Osteocyte (in vitro differentiated cells): ENCODE results near the gene TMEM25. TPM values are rescaled to one million over a fixed set of nuclear protein-coding genes. Genes with fewer than 3 reads are reported as not detected.

Experiments
- DNase-seq: peaks from one replicate; pipeline ENCODE4 v3.0.0; 2021; ENCODE audit warnings: mixed read lengths; ENCODE audit not compliant: unreplicated experiment; ENCODE audit errors: extremely low spot score
- H3K27ac Mint-ChIP-seq: one replicate; pipeline ENCODE4 v1.8.0; 2021; ENCODE audit warnings: mild to moderate bottlenecking, mixed read lengths; ENCODE audit not compliant: unreplicated experiment
- H3K27me3 Mint-ChIP-seq: one replicate; pipeline ENCODE4 v1.8.0; 2021; ENCODE audit warnings: mixed read lengths; ENCODE audit not compliant: unreplicated experiment
- H3K36me3 Mint-ChIP-seq: one replicate; pipeline ENCODE4 v1.8.0; 2021; ENCODE audit warnings: mixed read lengths; ENCODE audit not compliant: unreplicated experiment
- H3K4me1 Mint-ChIP-seq: one replicate; pipeline ENCODE4 v1.8.0; 2021; ENCODE audit warnings: mixed read lengths; ENCODE audit not compliant: unreplicated experiment
- H3K4me3 Mint-ChIP-seq: one replicate; pipeline ENCODE4 v1.8.0; 2021; ENCODE audit warnings: mild to moderate bottlenecking, moderate library complexity, mixed read lengths; ENCODE audit not compliant: unreplicated experiment
- H3K9me3 Mint-ChIP-seq: one replicate; pipeline ENCODE4 v1.8.0; 2021; ENCODE audit warnings: mixed read lengths; ENCODE audit not compliant: unreplicated experiment
- total RNA-seq: library from RNA; stranded (reverse); gene quantifications from 2 replicates; pipeline ENCODE4 v1.2.1, GENCODE V29; 2021
- TF ChIP-seq, protein P1 (sequence below): fragments of 200-600 bp; sonication (generic); IDR thresholded peaks from 2 replicates; pipeline ENCODE4 v1.5.0; 2021; ENCODE audit warnings: antibody characterized with exemption, mild to moderate bottlenecking, moderate library complexity

Gene TMEM25
- total RNA-seq, 1 donor from 2014 or later: 33.6 TPM

- H3K4me1 Mint-ChIP-seq: no peaks in the 10 kb centered on the region
- H3K27ac Mint-ChIP-seq: no peak overlapping the region
- TF ChIP-seq, protein P1, sequence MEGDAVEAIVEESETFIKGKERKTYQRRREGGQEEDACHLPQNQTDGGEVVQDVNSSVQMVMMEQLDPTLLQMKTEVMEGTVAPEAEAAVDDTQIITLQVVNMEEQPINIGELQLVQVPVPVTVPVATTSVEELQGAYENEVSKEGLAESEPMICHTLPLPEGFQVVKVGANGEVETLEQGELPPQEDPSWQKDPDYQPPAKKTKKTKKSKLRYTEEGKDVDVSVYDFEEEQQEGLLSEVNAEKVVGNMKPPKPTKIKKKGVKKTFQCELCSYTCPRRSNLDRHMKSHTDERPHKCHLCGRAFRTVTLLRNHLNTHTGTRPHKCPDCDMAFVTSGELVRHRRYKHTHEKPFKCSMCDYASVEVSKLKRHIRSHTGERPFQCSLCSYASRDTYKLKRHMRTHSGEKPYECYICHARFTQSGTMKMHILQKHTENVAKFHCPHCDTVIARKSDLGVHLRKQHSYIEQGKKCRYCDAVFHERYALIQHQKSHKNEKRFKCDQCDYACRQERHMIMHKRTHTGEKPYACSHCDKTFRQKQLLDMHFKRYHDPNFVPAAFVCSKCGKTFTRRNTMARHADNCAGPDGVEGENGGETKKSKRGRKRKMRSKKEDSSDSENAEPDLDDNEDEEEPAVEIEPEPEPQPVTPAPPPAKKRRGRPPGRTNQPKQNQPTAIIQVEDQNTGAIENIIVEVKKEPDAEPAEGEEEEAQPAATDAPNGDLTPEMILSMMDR: no peak
- DNase-seq: no peak
- H3K27me3 Mint-ChIP-seq: no peaks in the 10 kb centered on the region
- no peak overlapping the region for H3K4me3 Mint-ChIP-seq
- no peaks in the 10 kb centered on the region for H3K9me3 Mint-ChIP-seq
- peaks cover 57% of the 10 kb centered on the region for H3K36me3 Mint-ChIP-seq
Measured at GRCh38 chr11:118491041-118491440, 40.0 kb upstream of the TMEM25 start.

GRCh38 chr11:118497831-118498230, 33.2 kb upstream of the TMEM25 start:
- Mint-ChIP-seq H3K4me3 (no peak overlapping the region), H3K27me3 (no peaks in the 10 kb centered on the region), H3K36me3 (peaks cover 65% of the 10 kb centered on the region), H3K27ac (no peak overlapping the region), H3K9me3 (no peaks in the 10 kb centered on the region), H3K4me1 (no peaks in the 10 kb centered on the region)
- no peak for DNase-seq
- TF ChIP-seq, protein P1: no peak

DNA sequence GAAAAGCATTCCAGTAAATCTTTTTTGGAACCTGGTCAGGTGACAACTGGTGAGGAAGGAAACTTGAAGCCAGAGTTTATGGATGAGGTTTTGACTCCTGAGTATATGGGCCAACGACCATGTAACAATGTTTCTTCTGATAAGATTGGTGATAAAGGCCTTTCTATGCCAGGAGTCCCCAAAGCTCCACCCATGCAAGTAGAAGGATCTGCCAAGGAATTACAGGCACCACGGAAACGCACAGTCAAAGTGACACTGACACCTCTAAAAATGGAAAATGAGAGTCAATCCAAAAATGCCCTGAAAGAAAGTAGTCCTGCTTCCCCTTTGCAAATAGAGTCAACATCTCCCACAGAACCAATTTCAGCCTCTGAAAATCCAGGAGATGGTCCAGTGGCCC, 27.8 kb upstream of the TMEM25 start:
- Mint-ChIP-seq H3K36me3 (peaks cover 75% of the 10 kb centered on the region), H3K9me3 (no peaks in the 10 kb centered on the region)

DNA sequence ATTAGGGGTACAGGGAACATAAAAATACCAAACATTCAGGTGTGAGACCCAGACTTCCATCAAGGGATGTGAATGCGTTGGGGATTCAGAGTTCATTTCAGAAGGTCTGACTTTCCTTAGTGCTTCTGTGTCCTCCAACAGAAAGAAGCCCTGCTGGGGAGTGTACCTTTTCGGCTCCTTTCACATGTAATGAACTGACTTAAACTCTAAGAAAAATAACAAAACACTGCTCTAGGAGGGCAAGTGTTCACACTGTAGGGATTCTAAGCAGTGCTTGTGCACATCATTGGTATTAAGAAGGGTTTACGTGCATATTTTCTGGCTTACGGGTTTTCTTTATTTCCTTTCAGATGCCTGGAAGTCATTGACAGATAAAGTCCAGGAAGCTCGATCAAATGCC, 19.4 kb upstream of the TMEM25 start:
- H3K4me3 Mint-ChIP-seq: no peak overlapping the region
- no peaks in the 10 kb centered on the region for H3K9me3 Mint-ChIP-seq
- TF ChIP-seq, protein P1: no peak

More for the DNA sequence above, 27.8 kb upstream of the TMEM25 start:
- DNase-seq: no peak
- Mint-ChIP-seq H3K27ac (no peak overlapping the region), H3K27me3 (no peaks in the 10 kb centered on the region), H3K4me3 (no peak overlapping the region), H3K4me1 (no peaks in the 10 kb centered on the region)
- TF ChIP-seq, protein P1: no peak

DNA sequence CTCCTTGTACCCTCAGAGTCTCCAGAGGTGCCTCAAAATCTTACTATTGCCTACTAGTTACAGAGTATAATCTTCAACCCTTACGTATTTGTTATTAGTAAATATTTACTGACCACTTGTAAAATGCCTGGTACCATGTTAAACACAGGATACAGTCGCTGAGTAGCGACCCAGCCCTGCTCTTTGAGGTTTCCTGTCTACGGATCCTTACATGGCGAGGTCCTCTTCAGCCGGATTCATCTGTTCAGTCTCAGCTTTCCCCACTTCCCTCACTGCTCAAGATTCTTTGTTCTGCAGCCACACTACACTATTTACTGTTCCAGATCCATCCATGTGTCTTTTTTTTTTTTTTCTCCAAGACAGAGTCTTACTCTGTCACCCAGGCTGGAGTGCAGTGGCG, 16.9 kb upstream of the TMEM25 start:
- Mint-ChIP-seq H3K27ac (no peak overlapping the region), H3K9me3 (no peaks in the 10 kb centered on the region), H3K4me3 (no peak overlapping the region), H3K4me1 (no peaks in the 10 kb centered on the region), H3K36me3 (peaks cover 40% of the 10 kb centered on the region), H3K27me3 (no peaks in the 10 kb centered on the region)
- DNase-seq: no peak
- TF ChIP-seq, protein P1: no peak

More for the DNA sequence above, 19.4 kb upstream of the TMEM25 start:
- Mint-ChIP-seq H3K4me1 (no peaks in the 10 kb centered on the region), H3K27me3 (no peaks in the 10 kb centered on the region), H3K27ac (no peak overlapping the region), H3K36me3 (peaks cover 50% of the 10 kb centered on the region)
- DNase-seq: no peak
